Subcutaneous preadipocyte (primary cell): Measurements from ENCODE around the gene CUBN. TPM values are rescaled to one million over a fixed set of nuclear protein-coding genes. Genes with fewer than 3 reads are reported as not detected.

Experiments
- small RNA-seq: library from RNA; depleted of rRNA; stranded (forward); fragments of <200 nt; gene quantifications from one replicate; pipeline ENCODE3, GENCODE V24; 2012
- total RNA-seq: library from RNA; depleted of rRNA; stranded (reverse); fragments of >200 nt; gene quantifications from 2 replicates; pipeline ENCODE4 v1.2.3, GENCODE V29; 2012

CUBN gene
- total RNA-seq, result 2.5 and 2.9 TPM in 2 replicates

GRCh38 chr10:17129741-17130140, at the start of gene CUBN:
Gene CUBN (minus strand): TSS chr10:17129811. CDS start chr10:17129765, 46 bp downstream.

DNA sequence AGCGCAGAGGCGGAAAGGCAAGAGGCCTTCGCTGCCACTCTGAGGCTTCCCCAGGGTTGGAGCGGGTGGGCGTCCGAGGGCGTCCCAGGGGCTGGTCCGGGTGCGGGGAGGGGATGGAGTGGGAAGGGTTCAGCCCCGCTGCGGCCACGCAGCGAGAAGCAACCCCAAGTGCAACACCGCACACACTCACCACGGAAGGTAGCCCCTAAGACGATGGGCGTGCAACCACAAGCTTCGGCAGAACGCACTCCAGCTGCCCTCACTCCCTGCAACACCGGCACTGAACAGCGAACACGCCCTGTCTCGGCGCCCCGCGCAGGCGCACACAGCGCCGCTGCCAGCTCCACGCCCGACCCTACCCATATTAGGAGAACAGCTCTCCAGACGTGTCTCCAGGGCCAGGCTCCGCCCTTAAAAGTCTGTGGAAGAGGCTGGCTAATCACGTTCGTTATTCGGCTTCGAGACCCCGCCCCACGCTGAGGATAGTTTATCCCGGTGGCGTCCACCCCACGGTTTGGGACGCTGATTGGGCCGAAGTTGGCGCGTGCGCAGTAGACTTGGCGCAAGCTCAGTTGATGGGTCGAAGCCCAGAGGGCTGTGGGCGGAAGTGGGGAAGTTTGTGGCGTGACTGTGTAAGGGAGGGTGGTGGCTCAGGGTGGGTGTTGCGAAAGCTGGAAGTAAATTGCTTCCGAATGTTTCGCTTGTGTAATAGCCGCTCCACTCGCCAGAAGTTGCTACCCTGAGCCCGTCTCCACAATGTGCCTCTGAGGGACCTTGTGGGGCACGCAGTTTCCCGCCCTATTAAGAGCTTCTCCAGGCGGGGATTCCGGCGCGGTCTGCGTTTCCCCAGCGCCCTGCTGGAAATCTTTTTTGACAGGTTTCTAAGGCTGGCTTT, 312.2 kb downstream of the CUBN start, which contains the start of gene RSU1:
RSU1 (minus strand) TSS at position 300 of the 895 bp plus-strand sequence. CDS start 343 bp downstream, outside the sequence.

Small RNA genes within 50 kb of the gene (small RNA-seq; reads per million reads assigned to genes)
- not detected for gene AC067747.1

Other genes starting within 250 kb of the CUBN start
- 7.3 and 8.8 TPM in 2 replicates for gene TRDMT1, start 71.9 kb upstream of the CUBN start, total RNA-seq
- 10,637 and 10,816 TPM in 2 replicates for gene VIM, start 98.4 kb upstream of the CUBN start, total RNA-seq